NB4 (cell line): Measurements from ENCODE around the gene MRM2.
"Not testable (repeated sequence)": the region's sequence is repeated elsewhere in the genome, so short reads cannot be mapped to it uniquely, and the experiment has no call there.

ENCODE experiments used
- DNase-seq: peaks from one replicate; pipeline ENCODE4 v3.0.0; 2010; ENCODE audit warnings: low read depth
- H3K4me3 ChIP-seq: one replicate; pipeline ENCODE4 v1.5.1; 2011; ENCODE audit warnings: mild to moderate bottlenecking, low read depth, low read length, moderate library complexity
- MAX ChIP-seq: IDR thresholded peaks from 2 replicates; pipeline ENCODE4 v1.6.1; 2011; ENCODE audit warnings: low read depth, low read length
- MYC ChIP-seq: IDR thresholded peaks from 2 replicates; pipeline ENCODE4 v1.6.1; 2011; ENCODE audit warnings: low read depth, low read length
- POLR2A ChIP-seq: IDR thresholded peaks from 2 replicates; pipeline ENCODE4 v1.6.1; 2011; ENCODE audit warnings: mild to moderate bottlenecking; ENCODE audit not compliant: insufficient read length; ENCODE audit errors: extremely low read depth
- TF ChIP-seq, protein P1 (sequence below): IDR thresholded peaks from one replicate; pipeline ENCODE4 v1.5.1; 2012; ENCODE audit warnings: low read depth, low read length

MRM2 gene

DNA sequence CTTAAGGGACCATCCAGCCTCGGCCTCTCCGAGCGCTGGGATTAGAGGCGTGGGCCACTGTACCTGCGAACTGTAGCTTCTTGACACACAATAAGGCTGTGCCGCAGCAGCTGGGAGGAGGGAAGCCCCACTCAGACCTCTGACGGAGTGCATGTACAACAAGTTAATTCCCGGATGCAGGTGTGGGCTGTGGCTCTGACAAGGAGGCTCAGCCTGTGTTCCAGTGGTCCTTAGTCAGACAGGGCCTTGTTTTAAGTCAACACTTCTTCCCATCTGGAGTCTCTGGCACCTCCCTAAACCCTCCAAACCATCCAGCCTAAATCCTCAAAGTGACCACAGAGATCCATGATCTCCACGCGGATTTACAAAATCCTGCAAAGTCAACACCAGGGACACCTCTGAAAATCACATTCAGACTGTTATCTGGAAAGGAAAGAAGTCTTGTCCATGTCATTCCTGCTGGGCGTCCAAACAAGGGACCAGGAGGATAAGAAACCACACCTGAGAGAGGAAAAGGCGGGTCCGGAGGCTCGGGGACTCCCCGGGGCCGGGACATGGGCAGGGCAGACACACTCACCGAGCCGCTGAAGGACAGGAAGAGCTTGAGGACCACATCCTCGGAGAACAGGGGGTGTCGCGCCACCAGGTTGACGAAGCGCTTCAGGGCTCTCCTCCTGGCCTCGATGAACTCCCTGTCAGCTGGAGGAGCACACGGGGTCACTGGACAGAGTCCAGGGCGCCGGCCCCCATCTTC is 29.4 kb upstream of the MRM2 start:
- no peak for DNase-seq
- no peak overlapping the region for H3K4me3 ChIP-seq
- no peak for TF ChIP-seq POLR2A
- no peak for TF ChIP-seq MAX
- TF ChIP-seq, protein P1, sequence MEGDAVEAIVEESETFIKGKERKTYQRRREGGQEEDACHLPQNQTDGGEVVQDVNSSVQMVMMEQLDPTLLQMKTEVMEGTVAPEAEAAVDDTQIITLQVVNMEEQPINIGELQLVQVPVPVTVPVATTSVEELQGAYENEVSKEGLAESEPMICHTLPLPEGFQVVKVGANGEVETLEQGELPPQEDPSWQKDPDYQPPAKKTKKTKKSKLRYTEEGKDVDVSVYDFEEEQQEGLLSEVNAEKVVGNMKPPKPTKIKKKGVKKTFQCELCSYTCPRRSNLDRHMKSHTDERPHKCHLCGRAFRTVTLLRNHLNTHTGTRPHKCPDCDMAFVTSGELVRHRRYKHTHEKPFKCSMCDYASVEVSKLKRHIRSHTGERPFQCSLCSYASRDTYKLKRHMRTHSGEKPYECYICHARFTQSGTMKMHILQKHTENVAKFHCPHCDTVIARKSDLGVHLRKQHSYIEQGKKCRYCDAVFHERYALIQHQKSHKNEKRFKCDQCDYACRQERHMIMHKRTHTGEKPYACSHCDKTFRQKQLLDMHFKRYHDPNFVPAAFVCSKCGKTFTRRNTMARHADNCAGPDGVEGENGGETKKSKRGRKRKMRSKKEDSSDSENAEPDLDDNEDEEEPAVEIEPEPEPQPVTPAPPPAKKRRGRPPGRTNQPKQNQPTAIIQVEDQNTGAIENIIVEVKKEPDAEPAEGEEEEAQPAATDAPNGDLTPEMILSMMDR: no peak
- TF ChIP-seq MYC: no peak

- TF ChIP-seq POLR2A (no peak), MAX (no peak), MYC (no peak)
- TF ChIP-seq, protein P1: no peak
- no peak overlapping the region for H3K4me3 ChIP-seq
- no peak for DNase-seq
Observed at GRCh38 chr7:2270495-2270894, 28.5 kb upstream of the MRM2 start.

DNA sequence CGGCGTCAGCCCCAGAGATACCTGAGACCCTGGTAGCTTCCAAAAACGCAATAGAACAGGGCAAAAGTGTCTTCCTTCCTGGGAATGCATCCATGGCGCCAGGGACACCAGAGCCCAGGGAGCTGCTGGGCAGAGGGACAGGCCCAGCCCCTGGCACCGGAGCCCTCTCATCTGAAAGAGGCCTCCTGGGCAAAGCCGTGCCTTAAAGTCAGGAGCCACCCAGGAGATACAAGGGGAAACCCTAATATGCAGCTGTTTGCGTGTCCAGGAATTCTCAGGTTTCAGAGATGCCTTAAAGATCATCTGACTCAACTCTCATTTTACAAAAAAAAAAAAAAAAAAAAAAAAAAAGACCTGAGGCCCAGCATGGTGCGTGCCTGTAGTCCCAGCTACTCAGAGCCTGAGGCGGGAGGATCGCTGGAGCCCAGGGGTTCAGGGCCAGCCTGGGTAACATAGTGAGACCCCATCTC is 28.0 kb upstream of the MRM2 start:
- TF ChIP-seq, protein P1: no peak
- TF ChIP-seq MAX (no peak), POLR2A (no peak), MYC (no peak)
- no peak overlapping the region for H3K4me3 ChIP-seq
- no peak for DNase-seq

GRCh38 chr7:2269089-2269990 is 27.3 kb upstream of the MRM2 start:
- DNase-seq: not testable (repeated sequence)

GRCh38 chr7:2266911-2267310 is 24.9 kb upstream of the MRM2 start:
- DNase-seq: no peak
- no peak overlapping the region for H3K4me3 ChIP-seq
- TF ChIP-seq MYC (no peak), POLR2A (no peak), MAX (no peak)
- TF ChIP-seq, protein P1: no peak

More at GRCh38 chr7:2269089-2269990, 27.3 kb upstream of the MRM2 start:
- H3K4me3 ChIP-seq: not testable (repeated sequence)

- TF ChIP-seq MYC: no peak
- TF ChIP-seq POLR2A: no peak
- TF ChIP-seq, protein P1: no peak
- TF ChIP-seq MAX: no peak
- no peak overlapping the region for H3K4me3 ChIP-seq
- no peak for DNase-seq
Observed at GRCh38 chr7:2264158-2264557, 22.2 kb upstream of the MRM2 start.
